ENCODE results near the gene TNNC1. TPM values are rescaled to one million over a fixed set of nuclear protein-coding genes. Genes with fewer than 3 reads are reported as not detected.

TNNC1 gene
- total and polyA plus RNA-seq, 10 of the 15 experiments (the other 5 are each of a cell fraction or from before 2014, with no cell fraction given) = 0.13 to 1.3 (median 0.53) TPM; not detected in 2

DNA sequence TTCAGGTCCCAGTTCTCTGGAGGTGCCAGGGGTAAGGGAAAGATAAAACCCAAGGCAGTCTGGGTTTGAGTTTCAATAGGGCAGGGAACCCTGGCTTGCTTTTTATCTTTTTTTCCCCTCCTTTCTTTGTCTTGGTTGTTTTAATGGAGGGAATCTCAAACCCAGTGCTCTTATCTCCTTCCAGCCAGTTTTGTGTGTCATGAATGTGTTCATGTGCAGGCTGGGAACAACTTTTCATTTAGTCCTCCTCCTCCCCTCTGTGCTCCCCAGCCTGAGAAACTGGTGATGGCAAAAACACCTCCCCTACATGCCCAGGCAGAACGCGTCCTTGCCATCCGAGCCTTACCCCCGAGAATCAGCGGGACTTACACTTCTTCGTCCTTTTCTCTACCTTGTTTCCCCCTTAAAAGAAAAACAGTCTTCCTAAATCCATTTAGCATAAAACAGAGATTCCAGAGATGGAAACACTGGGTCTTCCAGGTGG lies 19.8 kb downstream of the TNNC1 start:
- no peak for DNase-seq (ENCODE audit: low read depth, low spot score)
- H3K27me3 ChIP-seq (replicated peaks in 1 of 2; ENCODE audit: control insufficient read depth in 2 of 2, insufficient read depth in 2 of 2, low read length in 1 of 2) = no peaks in the 10 kb centered on the region
- CTCF ChIA-PET = interaction anchor here (1.1 to 4.2 kb wide), 3 partner anchors 13 to 993 kb away, joined by 3 to 35 read pairs (median 5); partner anchors contain the start of gene SEMA3G
- RAD21 ChIA-PET (ENCODE audit: unreplicated experiment) = no interaction called here
- TF ChIP-seq NFXL1 (IDR thresholded peaks at IDR 0.05; ENCODE audit: borderline replicate concordance) (no peak), PAX5 (IDR thresholded peaks at IDR 0.05; ENCODE audit: borderline replicate concordance, low read depth, low read length) (no peak), RELA (IDR thresholded peaks at IDR 0.05; ENCODE audit: borderline replicate concordance, partially characterized antibody) (no peak), ZNF622 (IDR thresholded peaks at IDR 0.05) (no peak), RCOR1 (conservative IDR thresholded peaks at IDR 0.05; ENCODE audit: low read depth, low read length) (no peak), HDAC2 (IDR thresholded peaks at IDR 0.05) (no peak), CBX5 (IDR thresholded peaks at IDR 0.05; ENCODE audit: low read depth) (no peak), EED (IDR thresholded peaks at IDR 0.05; ENCODE audit: low read depth) (no peak), CBFB (IDR thresholded peaks at IDR 0.05; ENCODE audit: low read depth) (no peak), CREM (IDR thresholded peaks at IDR 0.05; ENCODE audit: low read depth) (no peak), NBN (IDR thresholded peaks at IDR 0.05) (no peak), HCFC1 (IDR thresholded peaks at IDR 0.05; ENCODE audit: low read length) (no peak), FOS (IDR thresholded peaks at IDR 0.05; ENCODE audit: borderline replicate concordance, extremely low read depth, insufficient read length) (no peak), MEF2A (IDR thresholded peaks at IDR 0.05; ENCODE audit: insufficient read depth, low read depth, low read length) (no peak)
- TF ChIP-seq, protein P1, sequence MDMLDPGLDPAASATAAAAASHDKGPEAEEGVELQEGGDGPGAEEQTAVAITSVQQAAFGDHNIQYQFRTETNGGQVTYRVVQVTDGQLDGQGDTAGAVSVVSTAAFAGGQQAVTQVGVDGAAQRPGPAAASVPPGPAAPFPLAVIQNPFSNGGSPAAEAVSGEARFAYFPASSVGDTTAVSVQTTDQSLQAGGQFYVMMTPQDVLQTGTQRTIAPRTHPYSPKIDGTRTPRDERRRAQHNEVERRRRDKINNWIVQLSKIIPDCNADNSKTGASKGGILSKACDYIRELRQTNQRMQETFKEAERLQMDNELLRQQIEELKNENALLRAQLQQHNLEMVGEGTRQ (IDR thresholded peaks at IDR 0.05; ENCODE audit: borderline replicate concordance, low read depth, low read length) = no peak
- TF ChIP-seq, protein P2, sequence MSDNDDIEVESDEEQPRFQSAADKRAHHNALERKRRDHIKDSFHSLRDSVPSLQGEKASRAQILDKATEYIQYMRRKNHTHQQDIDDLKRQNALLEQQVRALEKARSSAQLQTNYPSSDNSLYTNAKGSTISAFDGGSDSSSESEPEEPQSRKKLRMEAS (IDR thresholded peaks at IDR 0.05; ENCODE audit: low read depth, low read length) = no peak
- TF ChIP-seq, protein P3, sequence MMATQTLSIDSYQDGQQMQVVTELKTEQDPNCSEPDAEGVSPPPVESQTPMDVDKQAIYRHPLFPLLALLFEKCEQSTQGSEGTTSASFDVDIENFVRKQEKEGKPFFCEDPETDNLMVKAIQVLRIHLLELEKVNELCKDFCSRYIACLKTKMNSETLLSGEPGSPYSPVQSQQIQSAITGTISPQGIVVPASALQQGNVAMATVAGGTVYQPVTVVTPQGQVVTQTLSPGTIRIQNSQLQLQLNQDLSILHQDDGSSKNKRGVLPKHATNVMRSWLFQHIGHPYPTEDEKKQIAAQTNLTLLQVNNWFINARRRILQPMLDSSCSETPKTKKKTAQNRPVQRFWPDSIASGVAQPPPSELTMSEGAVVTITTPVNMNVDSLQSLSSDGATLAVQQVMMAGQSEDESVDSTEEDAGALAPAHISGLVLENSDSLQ (IDR thresholded peaks at IDR 0.05) = no peak
- TF ChIP-seq, protein P4, sequence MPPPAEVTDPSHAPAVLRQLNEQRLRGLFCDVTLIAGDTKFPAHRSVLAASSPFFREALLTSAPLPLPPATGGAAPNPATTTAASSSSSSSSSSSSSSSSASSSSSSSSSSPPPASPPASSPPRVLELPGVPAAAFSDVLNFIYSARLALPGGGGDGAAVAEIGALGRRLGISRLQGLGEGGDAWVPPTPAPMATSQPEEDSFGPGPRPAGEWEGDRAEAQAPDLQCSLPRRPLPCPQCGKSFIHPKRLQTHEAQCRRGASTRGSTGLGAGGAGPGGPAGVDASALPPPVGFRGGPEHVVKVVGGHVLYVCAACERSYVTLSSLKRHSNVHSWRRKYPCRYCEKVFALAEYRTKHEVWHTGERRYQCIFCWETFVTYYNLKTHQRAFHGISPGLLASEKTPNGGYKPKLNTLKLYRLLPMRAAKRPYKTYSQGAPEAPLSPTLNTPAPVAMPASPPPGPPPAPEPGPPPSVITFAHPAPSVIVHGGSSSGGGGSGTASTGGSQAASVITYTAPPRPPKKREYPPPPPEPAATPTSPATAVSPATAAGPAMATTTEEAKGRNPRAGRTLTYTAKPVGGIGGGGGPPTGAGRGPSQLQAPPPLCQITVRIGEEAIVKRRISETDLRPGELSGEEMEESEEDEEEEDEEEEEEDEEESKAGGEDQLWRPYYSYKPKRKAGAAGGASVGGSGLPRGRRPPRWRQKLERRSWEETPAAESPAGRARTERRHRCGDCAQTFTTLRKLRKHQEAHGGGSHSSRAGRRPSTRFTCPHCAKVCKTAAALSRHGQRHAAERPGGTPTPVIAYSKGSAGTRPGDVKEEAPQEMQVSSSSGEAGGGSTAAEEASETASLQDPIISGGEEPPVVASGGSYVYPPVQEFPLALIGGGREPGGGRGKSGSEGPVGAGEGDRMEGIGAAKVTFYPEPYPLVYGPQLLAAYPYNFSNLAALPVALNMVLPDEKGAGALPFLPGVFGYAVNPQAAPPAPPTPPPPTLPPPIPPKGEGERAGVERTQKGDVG (CRISPR knock-in tag; IDR thresholded peaks at IDR 0.05) = no peak
- H3K4me3 ChIP-seq = no peak overlapping the region
- in situ Hi-C loops (cut with MboI) (no loop called here), intact Hi-C loops (cut with micrococcal nuclease; ENCODE audit: unreplicated experiment) (no loop called here)
- H3K9me3 ChIP-seq (replicated peaks; ENCODE audit: control insufficient read depth, insufficient read depth, low read length) = no peaks in the 10 kb centered on the region
- H3K9ac ChIP-seq (ENCODE audit: control insufficient read depth, insufficient read depth, low read length) = no peak overlapping the region
- SMC1A ChIA-PET (ENCODE audit: uncharacterized antibody, unreplicated experiment) = interaction anchor here (0.7 to 1.2 kb wide), 2 partner anchors 12 to 14 kb away, joined by 3 read pairs; no protein-coding TSS in a partner anchor
- no peaks in the 10 kb centered on the region for H4K20me1 ChIP-seq (ENCODE audit: control insufficient read depth, insufficient read depth)
- no peaks in the 10 kb centered on the region for H3K36me3 ChIP-seq (ENCODE audit: control insufficient read depth in 2 of 2, insufficient read depth in 2 of 2, low read length in 1 of 2)
- BruUV-seq (replicated peaks) = no TSS peak
- POLR2A ChIA-PET = no interaction called here
- H3K4me2 ChIP-seq (ENCODE audit: control insufficient read depth, insufficient read depth) = no peak overlapping the region
- no peaks in the 10 kb centered on the region for H3K4me1 ChIP-seq (ENCODE audit: control insufficient read depth, insufficient read depth, low read length)
- 35% methylated on average over 6 of the region's 6 CpGs for WGBS (ENCODE audit: insufficient coverage, insufficient replicate concordance, low lambda C conversion rate, missing lambda C conversion rate)
- H3K27ac ChIP-seq (ENCODE audit: control insufficient read depth, insufficient read depth) = no peak overlapping the region
- no peaks in the 10 kb centered on the region for H3K79me2 ChIP-seq (ENCODE audit: control insufficient read depth, insufficient read depth, low read length)
- no peak for FAIRE-seq
- ATAC-seq = no peak
- H2AFZ ChIP-seq (ENCODE audit: control insufficient read depth, low read depth, low read length) = no peak overlapping the region
